ENCODE data around the gene VIT. TPM values are rescaled to one million over a fixed set of nuclear protein-coding genes. Genes with fewer than 3 reads are reported as not detected.

Gene VIT
- total and polyA plus RNA-seq, 2 experiments from 2014 or later, result not detected

DNA sequence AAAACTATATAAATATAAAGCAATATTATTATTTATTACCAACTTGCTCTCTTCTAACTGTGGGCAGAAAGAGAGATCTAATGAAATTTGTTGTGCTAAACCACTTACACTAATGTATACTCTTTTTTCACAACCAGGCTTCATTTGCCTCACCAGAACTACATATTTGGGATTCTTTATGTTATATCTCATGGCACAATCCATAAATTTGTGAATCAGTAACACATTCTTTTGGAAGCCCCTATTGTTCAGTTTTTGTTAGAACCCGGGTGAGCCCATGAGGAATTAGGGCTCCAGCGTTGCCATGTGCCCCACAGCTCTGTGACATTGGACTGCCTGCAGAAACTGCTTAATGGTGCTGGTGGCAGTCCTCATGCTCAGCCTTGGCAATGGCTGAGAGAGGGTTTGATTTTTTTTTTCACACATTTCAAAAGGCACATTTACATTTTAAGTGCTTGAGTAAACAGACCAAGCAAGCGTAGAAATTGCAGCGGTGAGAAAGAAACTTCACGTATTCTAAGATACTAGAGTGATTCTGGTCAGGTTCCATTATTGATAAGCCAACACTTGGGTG lies 15.3 kb downstream of the VIT start:
- H3K4me1 Mint-ChIP-seq, result peaks cover 15% of the 10 kb centered on the region
- TF ChIP-seq JUNB (IDR thresholded peaks at IDR 0.05; ENCODE audit: unreplicated experiment) (no peak), POLR2AphosphoS5 (IDR thresholded peaks at IDR 0.05; ENCODE audit: low read depth) (no peak), ZNF331 (CRISPR knock-in tag; IDR thresholded peaks at IDR 0.05; ENCODE audit: low read depth) (no peak), ZNF114 (CRISPR knock-in tag; IDR thresholded peaks at IDR 0.05) (no peak), NANOG (IDR thresholded peaks at IDR 0.05; ENCODE audit: borderline replicate concordance) (no peak), EZH2phosphoT487 (IDR thresholded peaks at IDR 0.05; ENCODE audit: unreplicated experiment) (no peak), EZH2 (IDR thresholded peaks at IDR 0.05; ENCODE audit: low read depth, unreplicated experiment) (no peak), ETS1 (IDR thresholded peaks at IDR 0.05) (no peak), STAT1 (IDR thresholded peaks at IDR 0.05; ENCODE audit: unreplicated experiment) (no peak)
- TF ChIP-seq, protein P1, sequence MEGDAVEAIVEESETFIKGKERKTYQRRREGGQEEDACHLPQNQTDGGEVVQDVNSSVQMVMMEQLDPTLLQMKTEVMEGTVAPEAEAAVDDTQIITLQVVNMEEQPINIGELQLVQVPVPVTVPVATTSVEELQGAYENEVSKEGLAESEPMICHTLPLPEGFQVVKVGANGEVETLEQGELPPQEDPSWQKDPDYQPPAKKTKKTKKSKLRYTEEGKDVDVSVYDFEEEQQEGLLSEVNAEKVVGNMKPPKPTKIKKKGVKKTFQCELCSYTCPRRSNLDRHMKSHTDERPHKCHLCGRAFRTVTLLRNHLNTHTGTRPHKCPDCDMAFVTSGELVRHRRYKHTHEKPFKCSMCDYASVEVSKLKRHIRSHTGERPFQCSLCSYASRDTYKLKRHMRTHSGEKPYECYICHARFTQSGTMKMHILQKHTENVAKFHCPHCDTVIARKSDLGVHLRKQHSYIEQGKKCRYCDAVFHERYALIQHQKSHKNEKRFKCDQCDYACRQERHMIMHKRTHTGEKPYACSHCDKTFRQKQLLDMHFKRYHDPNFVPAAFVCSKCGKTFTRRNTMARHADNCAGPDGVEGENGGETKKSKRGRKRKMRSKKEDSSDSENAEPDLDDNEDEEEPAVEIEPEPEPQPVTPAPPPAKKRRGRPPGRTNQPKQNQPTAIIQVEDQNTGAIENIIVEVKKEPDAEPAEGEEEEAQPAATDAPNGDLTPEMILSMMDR (conservative IDR thresholded peaks at IDR 0.05; ENCODE audit: low read depth in 2 of 2), result no peak
- TF ChIP-seq, protein P2, sequence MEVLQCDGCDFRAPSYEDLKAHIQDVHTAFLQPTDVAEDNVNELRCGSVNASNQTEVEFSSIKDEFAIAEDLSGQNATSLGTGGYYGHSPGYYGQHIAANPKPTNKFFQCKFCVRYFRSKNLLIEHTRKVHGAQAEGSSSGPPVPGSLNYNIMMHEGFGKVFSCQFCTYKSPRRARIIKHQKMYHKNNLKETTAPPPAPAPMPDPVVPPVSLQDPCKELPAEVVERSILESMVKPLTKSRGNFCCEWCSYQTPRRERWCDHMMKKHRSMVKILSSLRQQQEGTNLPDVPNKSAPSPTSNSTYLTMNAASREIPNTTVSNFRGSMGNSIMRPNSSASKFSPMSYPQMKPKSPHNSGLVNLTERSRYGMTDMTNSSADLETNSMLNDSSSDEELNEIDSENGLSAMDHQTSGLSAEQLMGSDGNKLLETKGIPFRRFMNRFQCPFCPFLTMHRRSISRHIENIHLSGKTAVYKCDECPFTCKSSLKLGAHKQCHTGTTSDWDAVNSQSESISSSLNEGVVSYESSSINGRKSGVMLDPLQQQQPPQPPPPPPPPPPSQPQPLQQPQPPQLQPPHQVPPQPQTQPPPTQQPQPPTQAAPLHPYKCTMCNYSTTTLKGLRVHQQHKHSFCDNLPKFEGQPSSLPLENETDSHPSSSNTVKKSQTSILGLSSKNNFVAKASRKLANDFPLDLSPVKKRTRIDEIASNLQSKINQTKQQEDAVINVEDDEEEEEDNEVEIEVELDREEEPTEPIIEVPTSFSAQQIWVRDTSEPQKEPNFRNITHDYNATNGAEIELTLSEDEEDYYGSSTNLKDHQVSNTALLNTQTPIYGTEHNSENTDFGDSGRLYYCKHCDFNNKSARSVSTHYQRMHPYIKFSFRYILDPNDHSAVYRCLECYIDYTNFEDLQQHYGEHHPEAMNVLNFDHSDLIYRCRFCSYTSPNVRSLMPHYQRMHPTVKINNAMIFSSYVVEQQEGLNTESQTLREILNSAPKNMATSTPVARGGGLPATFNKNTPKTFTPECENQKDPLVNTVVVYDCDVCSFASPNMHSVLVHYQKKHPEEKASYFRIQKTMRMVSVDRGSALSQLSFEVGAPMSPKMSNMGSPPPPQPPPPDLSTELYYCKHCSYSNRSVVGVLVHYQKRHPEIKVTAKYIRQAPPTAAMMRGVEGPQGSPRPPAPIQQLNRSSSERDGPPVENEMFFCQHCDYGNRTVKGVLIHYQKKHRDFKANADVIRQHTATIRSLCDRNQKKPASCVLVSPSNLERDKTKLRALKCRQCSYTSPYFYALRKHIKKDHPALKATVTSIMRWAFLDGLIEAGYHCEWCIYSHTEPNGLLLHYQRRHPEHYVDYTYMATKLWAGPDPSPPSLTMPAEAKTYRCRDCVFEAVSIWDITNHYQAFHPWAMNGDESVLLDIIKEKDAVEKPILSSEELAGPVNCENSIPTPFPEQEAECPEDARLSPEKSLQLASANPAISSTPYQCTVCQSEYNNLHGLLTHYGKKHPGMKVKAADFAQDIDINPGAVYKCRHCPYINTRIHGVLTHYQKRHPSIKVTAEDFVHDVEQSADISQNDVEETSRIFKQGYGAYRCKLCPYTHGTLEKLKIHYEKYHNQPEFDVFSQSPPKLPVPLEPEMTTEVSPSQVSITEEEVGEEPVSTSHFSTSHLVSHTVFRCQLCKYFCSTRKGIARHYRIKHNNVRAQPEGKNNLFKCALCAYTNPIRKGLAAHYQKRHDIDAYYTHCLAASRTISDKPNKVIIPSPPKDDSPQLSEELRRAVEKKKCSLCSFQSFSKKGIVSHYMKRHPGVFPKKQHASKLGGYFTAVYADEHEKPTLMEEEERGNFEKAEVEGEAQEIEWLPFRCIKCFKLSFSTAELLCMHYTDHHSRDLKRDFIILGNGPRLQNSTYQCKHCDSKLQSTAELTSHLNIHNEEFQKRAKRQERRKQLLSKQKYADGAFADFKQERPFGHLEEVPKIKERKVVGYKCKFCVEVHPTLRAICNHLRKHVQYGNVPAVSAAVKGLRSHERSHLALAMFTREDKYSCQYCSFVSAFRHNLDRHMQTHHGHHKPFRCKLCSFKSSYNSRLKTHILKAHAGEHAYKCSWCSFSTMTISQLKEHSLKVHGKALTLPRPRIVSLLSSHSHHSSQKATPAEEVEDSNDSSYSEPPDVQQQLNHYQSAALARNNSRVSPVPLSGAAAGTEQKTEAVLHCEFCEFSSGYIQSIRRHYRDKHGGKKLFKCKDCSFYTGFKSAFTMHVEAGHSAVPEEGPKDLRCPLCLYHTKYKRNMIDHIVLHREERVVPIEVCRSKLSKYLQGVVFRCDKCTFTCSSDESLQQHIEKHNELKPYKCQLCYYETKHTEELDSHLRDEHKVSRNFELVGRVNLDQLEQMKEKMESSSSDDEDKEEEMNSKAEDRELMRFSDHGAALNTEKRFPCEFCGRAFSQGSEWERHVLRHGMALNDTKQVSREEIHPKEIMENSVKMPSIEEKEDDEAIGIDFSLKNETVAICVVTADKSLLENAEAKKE (CRISPR knock-in tag; IDR thresholded peaks at IDR 0.05), result no peak
- H3K36me3 Mint-ChIP-seq (ENCODE audit: low read depth), result peaks cover 4% of the 10 kb centered on the region; the same call in 1 of the 3 replicates
- Histone ChIP-seq H3F3A (replicated peaks; ENCODE audit: low read depth) (no peaks in the 10 kb centered on the region), H3K27ac (ENCODE audit: low read depth) (no peak overlapping the region), H3K27me3 (ENCODE audit: insufficient read depth) (no peaks in the 10 kb centered on the region), H3K9me2 (ENCODE audit: insufficient read depth) (peaks cover 7% of the 10 kb centered on the region; the same call in 1 of the 2 replicates), H3K4me2 (no peak overlapping the region), H4K20me1 (replicated peaks; ENCODE audit: insufficient read depth) (no peaks in the 10 kb centered on the region), H3K79me2 (replicated peaks; ENCODE audit: insufficient read depth) (no peaks in the 10 kb centered on the region), H3K4me1 (ENCODE audit: insufficient read depth) (peaks cover 12% of the 10 kb centered on the region), H3K36me3 (ENCODE audit: insufficient read depth) (peaks cover 4% of the 10 kb centered on the region; the same call in 1 of the 2 replicates), H2AFZ (peak overlapping the region; percentile 86), H3K4me3 (no peak overlapping the region)
- ATAC-seq, result no peak
- peaks cover 9% of the 10 kb centered on the region for H3K27me3 Mint-ChIP-seq (ENCODE audit: insufficient read depth, low read depth, poor library complexity)
- H3K9me3 Mint-ChIP-seq, result peaks cover 9% of the 10 kb centered on the region
- no peak overlapping the region for H3K4me3 Mint-ChIP-seq
- no peak overlapping the region for H3K27ac Mint-ChIP-seq
- DNase-seq (ENCODE audit: low spot score), result no peak

Measured in GM23338 (cell line).